ENCODE results near the gene VPREB1. TPM values are rescaled to one million over a fixed set of nuclear protein-coding genes. Genes with fewer than 3 reads are reported as not detected.

Gene VPREB1
- total RNA-seq, 2 donors from 2014 or later = not detected

- no peaks in the 10 kb centered on the region for H3K4me1 Mint-ChIP-seq
- no peaks in the 10 kb centered on the region for H3K36me3 ChIP-seq (ENCODE audit: control insufficient read depth, insufficient read depth, low read length)
- H3K4me3 Mint-ChIP-seq = no peak overlapping the region
- H3K4me1 ChIP-seq (ENCODE audit: control insufficient read depth, insufficient read depth, low read length) = peaks cover 2% of the 10 kb centered on the region
- H3K9ac ChIP-seq (ENCODE audit: extremely low read depth, low read length, poor library complexity, severe bottlenecking) = no peak overlapping the region
- no peak overlapping the region for H3K4me3 ChIP-seq (ENCODE audit: low read length)
- WGBS, 2 experiments (ENCODE audit: insufficient coverage in 1 of 2, insufficient read length in 1 of 2) = 73 to 75% methylated on average over 3 to 4 of the region's 4 CpGs
- H3K9me3 Mint-ChIP-seq = no peaks in the 10 kb centered on the region
- peaks cover 97% of the 10 kb centered on the region for H3K27me3 Mint-ChIP-seq (ENCODE audit: insufficient read depth)
- no peak overlapping the region for H3K27ac Mint-ChIP-seq
- H3K9me3 ChIP-seq (ENCODE audit: control insufficient read depth, low read length) = no peaks in the 10 kb centered on the region
- no peak overlapping the region for H3K27ac ChIP-seq (ENCODE audit: low read depth, low read length)
- TF ChIP-seq CTCF (conservative IDR thresholded peaks at IDR 0.05) = no peak
- no peaks in the 10 kb centered on the region for H3K36me3 Mint-ChIP-seq (ENCODE audit: low read depth)
- peaks cover 90% of the 10 kb centered on the region for H3K27me3 ChIP-seq (ENCODE audit: control insufficient read depth, insufficient read depth, low read length, poor library complexity, severe bottlenecking)
- DNase-seq = no peak
Observed at GRCh38 chr22:22198751-22199150, 45.8 kb upstream of the VPREB1 start.

DNA sequence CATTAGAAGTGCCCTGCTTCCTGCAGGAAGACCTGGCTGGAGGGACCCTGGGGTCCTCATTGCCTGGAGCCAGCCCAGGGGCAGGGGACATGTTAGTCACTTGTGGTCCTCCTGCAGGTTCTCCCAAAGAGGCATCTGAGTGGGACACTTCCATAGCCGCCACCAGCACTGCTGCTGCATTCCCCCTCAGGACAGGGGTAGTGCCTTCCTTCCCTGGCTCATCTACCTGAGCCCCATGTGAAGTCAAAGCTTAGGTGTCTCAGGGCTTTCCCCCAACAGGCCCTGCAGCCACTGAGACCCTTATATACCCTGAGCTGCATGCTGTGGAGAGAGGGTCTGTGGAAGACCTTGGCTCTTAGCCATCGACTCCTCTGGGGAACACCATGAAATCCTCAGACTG is 45.0 kb upstream of the VPREB1 start:
- DNase-seq = no peak
- H3K9me3 Mint-ChIP-seq = no peaks in the 10 kb centered on the region
- Histone ChIP-seq H3K4me3 (ENCODE audit: low read length) (no peak overlapping the region), H3K4me1 (ENCODE audit: control insufficient read depth, insufficient read depth, low read length) (peaks cover 2% of the 10 kb centered on the region), H3K9me3 (ENCODE audit: control insufficient read depth, low read length) (no peaks in the 10 kb centered on the region), H3K36me3 (ENCODE audit: control insufficient read depth, insufficient read depth, low read length) (no peaks in the 10 kb centered on the region), H3K9ac (ENCODE audit: extremely low read depth, low read length, poor library complexity, severe bottlenecking) (no peak overlapping the region), H3K27ac (ENCODE audit: low read depth, low read length) (no peak overlapping the region), H3K27me3 (ENCODE audit: control insufficient read depth, insufficient read depth, low read length, poor library complexity, severe bottlenecking) (peaks cover 89% of the 10 kb centered on the region)
- H3K36me3 Mint-ChIP-seq (ENCODE audit: low read depth) = no peaks in the 10 kb centered on the region
- no peaks in the 10 kb centered on the region for H3K4me1 Mint-ChIP-seq
- no peak overlapping the region for H3K27ac Mint-ChIP-seq
- H3K4me3 Mint-ChIP-seq = no peak overlapping the region
- no peak for TF ChIP-seq CTCF (conservative IDR thresholded peaks at IDR 0.05)
- H3K27me3 Mint-ChIP-seq (ENCODE audit: insufficient read depth) = peaks cover 99% of the 10 kb centered on the region
- WGBS, 2 experiments (ENCODE audit: insufficient coverage in 1 of 2, insufficient read length in 1 of 2) = 71 to 82% methylated on average over 1 to 2 of the region's 2 CpGs

- 70 to 73% methylated on average over 4 of the region's 4 CpGs for WGBS, 2 experiments (ENCODE audit: insufficient coverage in 1 of 2, insufficient read length in 1 of 2)
- H3K4me3 Mint-ChIP-seq = no peak overlapping the region
- H3K27me3 ChIP-seq (ENCODE audit: control insufficient read depth, insufficient read depth, low read length, poor library complexity, severe bottlenecking) = peaks cover 98% of the 10 kb centered on the region
Observed at GRCh38 chr22:22200569-22201184, 43.9 kb upstream of the VPREB1 start.

More at GRCh38 chr22:22200569-22201184, 43.9 kb upstream of the VPREB1 start:
- TF ChIP-seq CTCF (conservative IDR thresholded peaks at IDR 0.05) = no peak
- Mint-ChIP-seq H3K4me1 (no peaks in the 10 kb centered on the region), H3K27ac (no peak overlapping the region), H3K9me3 (no peaks in the 10 kb centered on the region), H3K27me3 (ENCODE audit: insufficient read depth) (peaks cover 100% of the 10 kb centered on the region), H3K36me3 (ENCODE audit: low read depth) (no peaks in the 10 kb centered on the region)
- Histone ChIP-seq H3K27ac (ENCODE audit: low read depth, low read length) (no peak overlapping the region), H3K4me3 (ENCODE audit: low read length) (no peak overlapping the region), H3K36me3 (ENCODE audit: control insufficient read depth, insufficient read depth, low read length) (no peaks in the 10 kb centered on the region), H3K9me3 (ENCODE audit: control insufficient read depth, low read length) (no peaks in the 10 kb centered on the region), H3K4me1 (ENCODE audit: control insufficient read depth, insufficient read depth, low read length) (peaks cover 2% of the 10 kb centered on the region), H3K9ac (ENCODE audit: extremely low read depth, low read length, poor library complexity, severe bottlenecking) (no peak overlapping the region)
- DNase-seq = no peak
